Sigmoid colon (tissue), 4 donors: Measurements from ENCODE around the gene EFNA3.

Experiments used
- EP300 ChIP-seq, 4 donors: sonication (generic); formaldehyde crosslinking; IDR thresholded peaks; one replicate each; pipeline ENCODE4 v1.6.1; 2017; ENCODE audit warnings: antibody characterized with exemption in 4 of 4
- POLR2A ChIP-seq, 2 donors: fragments of 450-650 bp; IDR thresholded peaks; one replicate each; pipeline ENCODE4 v1.6.1; 2016; ENCODE audit warnings: antibody characterized with exemption in 2 of 2, mild to moderate bottlenecking in 2 of 2, moderate library complexity in 2 of 2
- POLR2AphosphoS5 ChIP-seq, 4 donors: sonication (generic); formaldehyde crosslinking; IDR thresholded peaks; one replicate each; pipeline ENCODE4 v1.6.1; 2017; ENCODE audit warnings: antibody characterized with exemption in 4 of 4
- TF ChIP-seq, protein P1 (sequence below), 4 experiments: fragments of 450-650 bp in 3 of 4; fragments of 200-600 bp in 1 of 4; IDR thresholded peaks; one replicate each; pipeline ENCODE4 v1.5.1; 2016 to 2019; ENCODE audit warnings: antibody characterized with exemption in 4 of 4, mild to moderate bottlenecking in 3 of 4, moderate library complexity in 2 of 4

DNA sequence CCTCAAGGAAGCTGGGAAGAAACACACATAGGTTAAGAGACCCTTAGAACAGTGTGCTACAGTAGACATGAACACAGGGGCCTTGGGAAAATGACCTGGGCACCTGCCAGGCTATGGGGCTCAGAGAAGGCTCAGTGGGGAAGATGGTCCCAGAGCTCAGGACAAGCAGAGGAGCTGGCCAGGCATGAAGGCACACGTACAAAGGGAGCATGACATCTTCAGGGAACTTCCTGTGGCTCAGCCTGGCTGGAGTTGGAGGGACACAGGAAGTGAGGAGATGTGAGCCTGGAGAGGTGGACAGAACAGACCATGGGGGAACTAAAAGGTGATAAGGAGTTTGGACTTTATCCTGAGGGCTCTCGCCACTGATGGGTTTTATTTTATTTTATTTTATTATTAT, 53.2 kb downstream of the EFNA3 start:
- TF ChIP-seq, protein P1, sequence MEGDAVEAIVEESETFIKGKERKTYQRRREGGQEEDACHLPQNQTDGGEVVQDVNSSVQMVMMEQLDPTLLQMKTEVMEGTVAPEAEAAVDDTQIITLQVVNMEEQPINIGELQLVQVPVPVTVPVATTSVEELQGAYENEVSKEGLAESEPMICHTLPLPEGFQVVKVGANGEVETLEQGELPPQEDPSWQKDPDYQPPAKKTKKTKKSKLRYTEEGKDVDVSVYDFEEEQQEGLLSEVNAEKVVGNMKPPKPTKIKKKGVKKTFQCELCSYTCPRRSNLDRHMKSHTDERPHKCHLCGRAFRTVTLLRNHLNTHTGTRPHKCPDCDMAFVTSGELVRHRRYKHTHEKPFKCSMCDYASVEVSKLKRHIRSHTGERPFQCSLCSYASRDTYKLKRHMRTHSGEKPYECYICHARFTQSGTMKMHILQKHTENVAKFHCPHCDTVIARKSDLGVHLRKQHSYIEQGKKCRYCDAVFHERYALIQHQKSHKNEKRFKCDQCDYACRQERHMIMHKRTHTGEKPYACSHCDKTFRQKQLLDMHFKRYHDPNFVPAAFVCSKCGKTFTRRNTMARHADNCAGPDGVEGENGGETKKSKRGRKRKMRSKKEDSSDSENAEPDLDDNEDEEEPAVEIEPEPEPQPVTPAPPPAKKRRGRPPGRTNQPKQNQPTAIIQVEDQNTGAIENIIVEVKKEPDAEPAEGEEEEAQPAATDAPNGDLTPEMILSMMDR (IDR thresholded peaks at IDR 0.05) = no peak
- no peak for TF ChIP-seq POLR2AphosphoS5 (IDR thresholded peaks at IDR 0.05)
- no peak for TF ChIP-seq POLR2A (IDR thresholded peaks at IDR 0.05)
- no peak for TF ChIP-seq EP300 (IDR thresholded peaks at IDR 0.05)
